ENCODE data around the gene RHOG.

The RHOG gene

DNA sequence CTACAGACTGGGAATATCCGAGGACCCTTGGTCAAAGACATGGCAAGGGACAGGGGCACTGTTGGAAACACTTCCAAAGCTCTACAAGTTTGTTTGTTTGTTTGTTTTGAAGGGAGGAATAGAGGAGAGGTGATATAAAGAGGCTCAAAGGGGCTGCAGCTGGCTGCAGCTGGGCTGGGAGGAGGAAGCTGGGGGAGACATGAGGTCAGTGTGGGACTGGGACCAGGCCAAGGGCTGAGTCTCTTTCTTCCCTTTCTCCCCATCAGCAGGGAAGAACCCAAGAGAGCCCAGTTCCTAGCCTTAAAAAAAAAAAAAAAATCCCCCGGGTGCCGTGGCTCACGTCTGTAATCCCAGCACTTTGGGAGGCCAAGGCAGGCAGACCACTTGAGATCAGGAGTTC lies 5.0 kb downstream of the RHOG start:
- no peaks in the 10 kb centered on the region for H3K27me3 ChIP-seq (ENCODE audit: control insufficient read depth in 2 of 2, insufficient read depth in 2 of 2, low read length in 2 of 2)
- H3K27ac ChIP-seq (ENCODE audit: low read depth in 2 of 2, low read length in 2 of 2), result peak overlapping the region; percentile 40 to 56
- H3K4me3 ChIP-seq (ENCODE audit: low read length in 2 of 2), result peak overlapping the region; percentile 1 to 14
- peaks cover 53 to 60% of the 10 kb centered on the region in 2 donors for H3K4me1 ChIP-seq (ENCODE audit: control insufficient read depth in 2 of 2, insufficient read depth in 2 of 2, low read length in 2 of 2)
- H3K9me3 ChIP-seq (ENCODE audit: control insufficient read depth in 2 of 2, low read length in 2 of 2), result no peaks in the 10 kb centered on the region
- H3K9ac ChIP-seq (ENCODE audit: low read depth in 1 of 2, low read length in 2 of 2), result peak overlapping the region in 1 of 2 donors; percentile 10
- peaks cover 9 to 14% of the 10 kb centered on the region in 2 donors for H3K36me3 ChIP-seq (ENCODE audit: control insufficient read depth in 2 of 2, insufficient read depth in 2 of 2, low read length in 2 of 2)

DNA sequence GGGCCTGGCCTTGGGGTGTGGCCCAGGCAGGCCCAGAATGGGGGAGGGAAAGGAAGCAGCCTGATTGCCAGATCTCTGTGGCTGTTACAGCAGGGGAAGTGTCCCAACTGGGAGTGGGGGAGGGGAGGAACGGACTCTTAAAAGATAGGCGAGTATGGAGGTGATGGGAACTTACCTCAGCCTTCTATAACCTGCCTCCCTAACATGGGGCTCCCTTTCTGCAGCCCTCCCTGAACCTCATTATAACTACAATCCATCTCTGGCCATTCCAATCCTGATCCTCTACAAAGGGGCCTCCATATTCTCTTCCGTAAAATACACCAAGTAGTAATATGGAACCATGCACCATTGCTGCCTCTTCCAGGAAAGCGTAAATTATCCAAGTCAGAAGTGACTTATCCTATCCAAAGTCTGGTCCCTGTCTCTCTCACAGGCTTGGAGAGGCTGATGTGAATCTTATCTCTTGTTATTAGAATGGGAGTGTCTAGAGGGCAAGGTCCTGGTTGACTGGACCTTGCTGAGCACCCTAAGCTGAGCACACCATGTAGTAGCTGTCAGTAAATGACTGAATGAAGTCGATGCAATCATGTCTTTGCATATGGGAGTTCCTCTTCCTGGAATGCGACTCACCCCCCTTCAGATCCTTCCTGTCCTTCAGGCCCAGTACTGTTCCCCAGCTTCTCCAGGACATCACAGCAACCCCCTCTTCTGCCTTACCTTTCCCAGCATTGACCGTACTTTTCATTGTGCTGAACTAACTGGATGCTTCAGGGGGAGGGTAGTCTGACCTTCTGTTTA lies 5.9 kb downstream of the RHOG start:
- Histone ChIP-seq H3K9me3 (ENCODE audit: control insufficient read depth in 2 of 2, low read length in 2 of 2) (no peaks in the 10 kb centered on the region), H3K27ac (ENCODE audit: low read depth in 2 of 2, low read length in 2 of 2) (peak overlapping the region; percentile 56 to 59), H3K4me3 (ENCODE audit: low read length in 2 of 2) (peak overlapping the region in 1 of 2 donors; percentile 41), H3K36me3 (ENCODE audit: control insufficient read depth in 2 of 2, insufficient read depth in 2 of 2, low read length in 2 of 2) (peaks cover 11 to 16% of the 10 kb centered on the region in 2 donors), H3K9ac (ENCODE audit: low read depth in 1 of 2, low read length in 2 of 2) (peak overlapping the region in 1 of 2 donors; percentile 19), H3K4me1 (ENCODE audit: control insufficient read depth in 2 of 2, insufficient read depth in 2 of 2, low read length in 2 of 2) (peaks cover 54 to 57% of the 10 kb centered on the region in 2 donors), H3K27me3 (ENCODE audit: control insufficient read depth in 2 of 2, insufficient read depth in 2 of 2, low read length in 2 of 2) (no peaks in the 10 kb centered on the region)

DNA sequence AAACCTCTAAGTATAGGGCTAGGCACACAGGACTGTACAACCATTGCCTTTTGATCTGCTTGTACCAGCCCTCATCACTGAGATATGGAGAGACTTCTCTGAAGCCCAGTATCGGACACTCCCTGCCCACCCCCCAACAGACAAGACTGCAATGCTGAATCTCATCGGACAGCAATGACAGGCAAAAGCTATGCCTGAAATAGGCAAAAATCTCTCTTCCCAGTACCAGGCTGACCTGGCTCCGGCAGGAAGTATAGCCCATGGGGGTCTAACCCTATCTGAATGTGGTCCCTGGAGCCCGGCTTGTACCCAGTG lies 6.5 kb downstream of the RHOG start:
- no peaks in the 10 kb centered on the region for H3K9me3 ChIP-seq (ENCODE audit: control insufficient read depth in 2 of 2, low read length in 2 of 2)
- peak overlapping the region in 1 of 2 donors; percentile 41 for H3K4me3 ChIP-seq (ENCODE audit: low read length in 2 of 2)
- no peaks in the 10 kb centered on the region for H3K27me3 ChIP-seq (ENCODE audit: control insufficient read depth in 2 of 2, insufficient read depth in 2 of 2, low read length in 2 of 2)
- peaks cover 13 to 17% of the 10 kb centered on the region in 2 donors for H3K36me3 ChIP-seq (ENCODE audit: control insufficient read depth in 2 of 2, insufficient read depth in 2 of 2, low read length in 2 of 2)
- H3K9ac ChIP-seq (ENCODE audit: low read depth in 1 of 2, low read length in 2 of 2), result peak overlapping the region; percentile 19 to 47
- H3K4me1 ChIP-seq (ENCODE audit: control insufficient read depth in 2 of 2, insufficient read depth in 2 of 2, low read length in 2 of 2), result peaks cover 51 to 54% of the 10 kb centered on the region in 2 donors
- peak overlapping the region; percentile 56 to 59 for H3K27ac ChIP-seq (ENCODE audit: low read depth in 2 of 2, low read length in 2 of 2)

DNA sequence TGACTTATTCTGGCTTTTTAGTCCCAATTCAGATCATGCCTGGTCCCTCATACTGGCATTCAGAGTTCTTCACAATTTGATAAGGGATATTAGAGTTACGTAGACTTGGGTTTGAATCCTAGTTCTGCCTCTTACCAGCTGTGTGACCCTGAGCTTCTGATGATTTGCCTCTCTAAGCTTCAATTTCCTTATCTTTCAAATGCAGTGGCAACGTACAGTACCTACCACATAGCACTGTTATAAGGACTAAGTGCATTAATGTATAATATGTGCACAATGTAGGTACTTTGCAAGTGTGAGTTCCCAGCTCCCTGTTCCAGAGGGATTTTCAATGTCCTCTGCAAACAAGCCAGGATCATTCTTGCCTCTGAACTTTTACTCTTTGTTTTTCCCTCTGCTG lies 7.3 kb downstream of the RHOG start:
- peaks cover 44 to 51% of the 10 kb centered on the region in 2 donors for H3K4me1 ChIP-seq (ENCODE audit: control insufficient read depth in 2 of 2, insufficient read depth in 2 of 2, low read length in 2 of 2)
- H3K4me3 ChIP-seq (ENCODE audit: low read length in 2 of 2), result no peak overlapping the region
- H3K36me3 ChIP-seq (ENCODE audit: control insufficient read depth in 2 of 2, insufficient read depth in 2 of 2, low read length in 2 of 2), result peaks cover 15 to 17% of the 10 kb centered on the region in 2 donors
- H3K27ac ChIP-seq (ENCODE audit: low read depth in 2 of 2, low read length in 2 of 2), result no peak overlapping the region
- no peaks in the 10 kb centered on the region for H3K27me3 ChIP-seq (ENCODE audit: control insufficient read depth in 2 of 2, insufficient read depth in 2 of 2, low read length in 2 of 2)
- no peaks in the 10 kb centered on the region for H3K9me3 ChIP-seq (ENCODE audit: control insufficient read depth in 2 of 2, low read length in 2 of 2)
- H3K9ac ChIP-seq (ENCODE audit: low read depth in 1 of 2, low read length in 2 of 2), result no peak overlapping the region

DNA sequence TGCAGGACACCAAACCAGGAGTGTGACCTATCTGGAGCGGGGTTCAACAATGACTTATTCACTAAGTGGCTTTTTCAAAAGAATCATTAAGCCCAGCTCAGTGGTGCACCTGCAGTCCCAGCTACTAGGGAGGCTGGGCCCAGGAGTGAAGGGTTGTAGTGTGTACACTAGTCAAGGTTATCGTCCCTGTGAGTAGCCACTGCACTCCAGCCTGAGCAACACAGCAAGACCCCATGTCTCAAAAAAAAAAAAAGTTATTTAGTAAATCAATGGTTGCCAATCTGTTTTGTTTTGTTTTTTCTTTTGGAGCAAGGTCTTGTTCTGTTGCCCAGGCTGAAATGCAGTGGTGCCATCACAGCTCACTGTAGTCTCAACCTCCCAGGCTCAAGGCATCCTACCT lies 7.9 kb downstream of the RHOG start:
- Histone ChIP-seq H3K27me3 (ENCODE audit: control insufficient read depth in 2 of 2, insufficient read depth in 2 of 2, low read length in 2 of 2) (no peaks in the 10 kb centered on the region), H3K9me3 (ENCODE audit: control insufficient read depth in 2 of 2, low read length in 2 of 2) (no peaks in the 10 kb centered on the region), H3K36me3 (ENCODE audit: control insufficient read depth in 2 of 2, insufficient read depth in 2 of 2, low read length in 2 of 2) (peaks cover 19 to 20% of the 10 kb centered on the region in 2 donors), H3K4me3 (ENCODE audit: low read length in 2 of 2) (no peak overlapping the region), H3K9ac (ENCODE audit: low read depth in 1 of 2, low read length in 2 of 2) (no peak overlapping the region), H3K27ac (ENCODE audit: low read depth in 2 of 2, low read length in 2 of 2) (peak overlapping the region; percentile 9 to 52), H3K4me1 (ENCODE audit: control insufficient read depth in 2 of 2, insufficient read depth in 2 of 2, low read length in 2 of 2) (peaks cover 44 to 47% of the 10 kb centered on the region in 2 donors)

DNA sequence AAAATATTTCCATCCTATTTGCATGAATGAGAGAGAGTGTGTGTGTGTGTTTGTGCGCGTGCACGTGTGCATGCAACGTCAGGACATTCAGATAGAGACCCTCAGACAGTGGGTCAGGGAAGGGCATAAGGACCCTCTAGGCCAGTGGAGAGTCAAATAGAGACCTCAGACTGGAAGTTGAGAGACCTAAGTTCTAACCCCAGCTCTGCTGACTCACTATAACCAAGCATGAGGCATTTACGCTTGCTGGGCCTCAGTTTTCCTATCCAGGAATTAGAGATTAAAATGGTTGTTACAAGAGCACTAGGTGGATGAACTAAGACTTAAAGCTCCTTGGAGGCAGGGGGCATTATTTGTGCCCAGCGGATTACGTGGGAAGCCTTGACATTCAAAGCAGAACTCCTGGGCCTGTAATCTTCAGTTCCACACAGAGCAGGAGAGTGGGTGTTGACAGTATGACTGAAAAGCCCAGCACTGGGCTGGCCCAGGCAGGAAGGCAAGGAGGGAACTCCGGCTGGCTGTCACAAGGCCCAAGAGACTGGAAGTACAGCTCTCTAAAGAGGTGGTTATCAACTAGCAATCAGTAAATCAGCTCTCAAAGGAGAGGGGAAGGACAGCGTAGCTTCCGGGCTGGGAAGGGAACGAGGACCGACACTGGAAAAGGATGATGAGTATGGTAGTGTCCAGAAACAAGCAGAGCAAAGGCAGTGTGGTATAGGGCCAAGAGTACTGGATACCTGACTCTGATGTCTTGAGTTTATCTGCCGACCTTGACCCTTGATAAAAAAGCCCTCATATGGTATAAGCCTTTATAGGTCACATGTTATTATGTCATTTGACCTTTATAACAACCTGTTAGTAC lies 9.2 kb downstream of the RHOG start:
- Histone ChIP-seq H3K9me3 (ENCODE audit: control insufficient read depth in 2 of 2, low read length in 2 of 2) (no peaks in the 10 kb centered on the region), H3K9ac (ENCODE audit: low read depth in 1 of 2, low read length in 2 of 2) (no peak overlapping the region), H3K4me1 (ENCODE audit: control insufficient read depth in 2 of 2, insufficient read depth in 2 of 2, low read length in 2 of 2) (peaks cover 37 to 38% of the 10 kb centered on the region in 2 donors), H3K36me3 (ENCODE audit: control insufficient read depth in 2 of 2, insufficient read depth in 2 of 2, low read length in 2 of 2) (peaks cover 29 to 32% of the 10 kb centered on the region in 2 donors), H3K4me3 (ENCODE audit: low read length in 2 of 2) (no peak overlapping the region), H3K27me3 (ENCODE audit: control insufficient read depth in 2 of 2, insufficient read depth in 2 of 2, low read length in 2 of 2) (no peaks in the 10 kb centered on the region), H3K27ac (ENCODE audit: low read depth in 2 of 2, low read length in 2 of 2) (peak overlapping the region in 1 of 2 donors; percentile 50)

DNA sequence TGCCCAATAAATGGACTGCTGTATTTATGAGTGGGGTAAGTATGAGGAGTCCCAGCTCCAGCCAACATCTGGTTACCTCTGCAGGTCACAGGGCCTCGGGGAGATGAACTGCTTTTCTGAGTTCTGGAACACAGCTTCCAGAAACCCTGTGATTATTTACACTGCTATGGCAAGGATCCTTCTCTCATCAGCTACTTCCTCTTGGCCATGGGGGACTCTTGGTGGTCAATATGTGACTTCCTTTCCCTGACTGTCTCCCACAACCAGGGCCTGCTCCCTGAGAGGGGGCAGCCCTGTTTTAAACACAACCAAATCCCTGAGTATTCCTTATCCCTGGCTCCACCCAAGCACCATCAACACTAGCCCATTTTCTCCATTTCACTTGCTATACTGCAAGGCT lies 10.0 kb downstream of the RHOG start:
- Histone ChIP-seq H3K36me3 (ENCODE audit: control insufficient read depth in 2 of 2, insufficient read depth in 2 of 2, low read length in 2 of 2) (peaks cover 29 to 38% of the 10 kb centered on the region in 2 donors), H3K27me3 (ENCODE audit: control insufficient read depth in 2 of 2, insufficient read depth in 2 of 2, low read length in 2 of 2) (no peaks in the 10 kb centered on the region), H3K9me3 (ENCODE audit: control insufficient read depth in 2 of 2, low read length in 2 of 2) (no peaks in the 10 kb centered on the region), H3K27ac (ENCODE audit: low read depth in 2 of 2, low read length in 2 of 2) (no peak overlapping the region), H3K4me1 (ENCODE audit: control insufficient read depth in 2 of 2, insufficient read depth in 2 of 2, low read length in 2 of 2) (peaks cover 32% of the 10 kb centered on the region in 2 donors), H3K4me3 (ENCODE audit: low read length in 2 of 2) (no peak overlapping the region), H3K9ac (ENCODE audit: low read depth in 1 of 2, low read length in 2 of 2) (no peak overlapping the region)

DNA sequence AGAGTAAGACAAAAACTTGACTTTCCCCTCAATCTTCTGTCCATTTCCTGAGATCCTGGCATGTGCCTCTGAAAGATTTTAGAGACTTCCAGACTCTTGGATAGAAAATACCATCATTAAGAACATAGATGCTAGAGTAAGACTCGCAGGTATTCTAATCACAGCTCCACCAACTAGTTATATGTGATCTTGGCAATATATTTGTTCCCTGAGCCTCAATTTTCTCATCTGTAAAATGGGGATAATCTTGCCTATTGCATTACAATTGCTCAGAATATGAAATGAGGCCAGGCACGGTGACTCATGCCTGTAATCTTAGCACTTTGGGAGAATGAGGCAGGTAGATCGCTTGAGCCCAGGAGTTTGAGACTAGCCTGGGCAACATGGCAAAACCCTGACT lies 10.7 kb downstream of the RHOG start:
- Histone ChIP-seq H3K4me3 (ENCODE audit: low read length in 2 of 2) (no peak overlapping the region), H3K27ac (ENCODE audit: low read depth in 2 of 2, low read length in 2 of 2) (no peak overlapping the region), H3K36me3 (ENCODE audit: control insufficient read depth in 2 of 2, insufficient read depth in 2 of 2, low read length in 2 of 2) (peaks cover 29 to 43% of the 10 kb centered on the region in 2 donors), H3K9ac (ENCODE audit: low read depth in 1 of 2, low read length in 2 of 2) (no peak overlapping the region), H3K9me3 (ENCODE audit: control insufficient read depth in 2 of 2, low read length in 2 of 2) (no peaks in the 10 kb centered on the region), H3K4me1 (ENCODE audit: control insufficient read depth in 2 of 2, insufficient read depth in 2 of 2, low read length in 2 of 2) (peaks cover 26% of the 10 kb centered on the region in 2 donors), H3K27me3 (ENCODE audit: control insufficient read depth in 2 of 2, insufficient read depth in 2 of 2, low read length in 2 of 2) (no peaks in the 10 kb centered on the region)

DNA sequence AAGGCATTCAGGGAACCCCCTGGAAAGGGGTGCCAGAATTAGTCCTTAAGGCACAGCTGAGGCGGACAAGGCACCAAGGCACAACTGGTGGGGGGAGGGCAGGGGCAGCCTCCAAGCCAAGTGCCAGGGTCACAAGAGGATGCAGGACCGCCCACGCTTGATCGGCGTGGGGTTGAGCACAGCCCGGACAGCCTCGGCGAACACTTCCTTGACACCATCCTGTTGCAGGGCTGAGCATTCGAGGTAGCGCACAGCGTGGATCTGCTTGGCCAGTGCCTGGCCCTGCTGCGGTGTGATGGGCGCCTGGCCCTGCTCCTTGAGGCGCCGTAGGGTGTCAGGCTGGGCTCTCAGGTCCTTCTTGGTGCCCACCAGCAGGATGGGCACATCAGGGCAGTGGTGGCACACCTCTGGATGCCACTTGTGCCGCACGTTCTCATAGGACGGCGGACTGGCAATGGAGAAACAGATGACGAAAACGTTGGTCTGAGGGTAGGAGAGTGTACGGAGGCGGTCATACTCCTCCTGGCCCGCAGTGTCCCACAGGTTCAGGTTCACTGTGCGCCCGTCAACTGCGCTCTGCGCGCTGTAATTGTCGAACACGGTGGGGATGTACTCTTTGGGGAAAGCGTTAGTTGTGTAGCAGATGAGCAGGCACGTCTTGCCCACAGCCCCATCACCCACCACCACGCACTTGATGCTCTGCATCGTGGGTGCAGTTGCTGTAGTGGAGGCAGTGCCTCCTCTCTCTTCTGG lies 13.1 kb downstream of the RHOG start:
- H3K27ac ChIP-seq (ENCODE audit: low read depth in 2 of 2, low read length in 2 of 2), result no peak overlapping the region
- H3K27me3 ChIP-seq (ENCODE audit: control insufficient read depth in 2 of 2, insufficient read depth in 2 of 2, low read length in 2 of 2), result no peaks in the 10 kb centered on the region
- peaks cover 7 to 10% of the 10 kb centered on the region in 2 donors for H3K4me1 ChIP-seq (ENCODE audit: control insufficient read depth in 2 of 2, insufficient read depth in 2 of 2, low read length in 2 of 2)
- H3K9ac ChIP-seq (ENCODE audit: low read depth in 1 of 2, low read length in 2 of 2), result no peak overlapping the region
- H3K9me3 ChIP-seq (ENCODE audit: control insufficient read depth in 2 of 2, low read length in 2 of 2), result no peaks in the 10 kb centered on the region
- peaks cover 28 to 39% of the 10 kb centered on the region in 2 donors for H3K36me3 ChIP-seq (ENCODE audit: control insufficient read depth in 2 of 2, insufficient read depth in 2 of 2, low read length in 2 of 2)
- no peak overlapping the region for H3K4me3 ChIP-seq (ENCODE audit: low read length in 2 of 2)

Data from mucosa of rectum (tissue), 2 donors.